Neuronal stem cell (in vitro differentiated cells): ENCODE measurements around the gene GRIFIN.

Source experiments
- DNase-seq: peaks from one replicate; pipeline ENCODE4 v3.0.0-alpha.2; 2013; ENCODE audit warnings: low spot score
- H2AFZ ChIP-seq: one replicate; pipeline ENCODE4 v1.6.1; 2013; ENCODE audit warnings: mild to moderate bottlenecking, low read length, inconsistent platforms
- H2AK5ac ChIP-seq: 2 replicates; pipeline ENCODE4 v1.6.1; 2013; ENCODE audit warnings: low read depth, mild to moderate bottlenecking, inconsistent platforms, low read length, moderate library complexity, mixed read lengths
- H2BK120ac ChIP-seq: 2 replicates; pipeline ENCODE4 v1.6.1; 2013; ENCODE audit warnings: low read depth, mild to moderate bottlenecking, inconsistent platforms, low read length, moderate library complexity, mixed read lengths
- H2BK12ac ChIP-seq: one replicate; pipeline ENCODE4 v1.6.1; 2013; ENCODE audit warnings: low read length, inconsistent platforms
- H2BK15ac ChIP-seq: 2 replicates; pipeline ENCODE4 v1.6.1; 2013; ENCODE audit warnings: mild to moderate bottlenecking, low read length, inconsistent platforms, mixed read lengths
- H2BK5ac ChIP-seq: one replicate; pipeline ENCODE4 v1.6.1; 2013; ENCODE audit warnings: inconsistent platforms, mild to moderate bottlenecking, low read length, moderate library complexity
- H3K14ac ChIP-seq: one replicate; pipeline ENCODE4 v1.6.1; 2013; ENCODE audit warnings: low read length, inconsistent platforms
- H3K18ac ChIP-seq: 2 replicates; pipeline ENCODE4 v1.6.1; 2013; ENCODE audit warnings: low read length, inconsistent platforms
- H3K23ac ChIP-seq: 2 replicates; pipeline ENCODE4 v1.6.1; 2013; ENCODE audit warnings: low read depth, mild to moderate bottlenecking, mixed read lengths, low read length, inconsistent platforms; ENCODE audit not compliant: poor library complexity
- H3K27ac ChIP-seq: replicated peaks from 3 replicates; pipeline ENCODE4 v1.5.1; 2013; ENCODE audit warnings: low read length, inconsistent platforms
- H3K27me3 ChIP-seq, 3 experiments: 2 replicates each; pipeline ENCODE4 v1.6.1; 2013; ENCODE audit warnings: low read length in 3 of 3, mild to moderate bottlenecking in 2 of 3, inconsistent platforms in 1 of 3, low read depth in 1 of 3, mixed read lengths in 1 of 3, moderate library complexity in 1 of 3; ENCODE audit not compliant: control insufficient read depth in 3 of 3, insufficient read depth in 3 of 3
- H3K36me3 ChIP-seq, 2 donors: replicated peaks in 1 of 2; 2 replicates each; pipeline ENCODE4 v1.6.1; 2013; ENCODE audit warnings: low read length in 2 of 2; ENCODE audit not compliant: control insufficient read depth in 2 of 2, insufficient read depth in 2 of 2
- H3K4ac ChIP-seq: 2 replicates; pipeline ENCODE4 v1.6.1; 2013; ENCODE audit warnings: inconsistent platforms, mild to moderate bottlenecking, low read length, moderate library complexity
- H3K4me1 ChIP-seq, 2 donors: 1 replicate in 1 of 2; 2 replicates in 1 of 2; pipeline ENCODE4 v1.6.1; 2013; ENCODE audit warnings: low read length in 2 of 2, low read depth in 1 of 2; ENCODE audit not compliant: control insufficient read depth in 2 of 2, insufficient read depth in 1 of 2
- H3K4me2 ChIP-seq: one replicate; pipeline ENCODE4 v1.6.1; 2013; ENCODE audit warnings: mild to moderate bottlenecking, low read length, inconsistent platforms; ENCODE audit not compliant: insufficient read depth, poor library complexity, severe bottlenecking
- H3K4me3 ChIP-seq, 2 donors: 2 replicates each; pipeline ENCODE4 v1.5.1; 2013; ENCODE audit warnings: low read length in 2 of 2, mild to moderate bottlenecking in 2 of 2, inconsistent platforms in 1 of 2, moderate library complexity in 1 of 2
- H3K79me1 ChIP-seq: one replicate; pipeline ENCODE4 v1.6.1; 2013; ENCODE audit warnings: low read depth, mild to moderate bottlenecking, inconsistent platforms, low read length, moderate library complexity
- H3K9ac ChIP-seq: one replicate; pipeline ENCODE4 v1.6.1; 2013; ENCODE audit warnings: mild to moderate bottlenecking, low read depth, low read length, inconsistent platforms; ENCODE audit not compliant: poor library complexity
- H3K9me3 ChIP-seq, 2 donors: replicated peaks in 1 of 2; 2 replicates each; pipeline versions ENCODE3 to v1.6.1; 2013; ENCODE audit warnings: low read length in 2 of 2, mild to moderate bottlenecking in 2 of 2, inconsistent platforms in 1 of 2, low read depth in 1 of 2, mixed read lengths in 1 of 2, moderate library complexity in 1 of 2; ENCODE audit not compliant: control insufficient read depth in 2 of 2, insufficient read depth in 1 of 2
- H4K8ac ChIP-seq: one replicate; pipeline ENCODE4 v1.6.1; 2013; ENCODE audit warnings: low read depth, mild to moderate bottlenecking, inconsistent platforms, low read length, moderate library complexity
- H4K91ac ChIP-seq: one replicate; pipeline ENCODE4 v1.6.1; 2013; ENCODE audit warnings: low read length, low read depth, mild to moderate bottlenecking, inconsistent platforms; ENCODE audit not compliant: poor library complexity
- WGBS, 2 donors: extraction: QIAGEN DNeasy Blood & Tissue Kit; methylation state at CpG; one replicate each; pipeline ENCODE4 v1.1.7; 2013; ENCODE audit warnings: missing lambda C conversion rate in 2 of 2, mixed read lengths in 1 of 2; ENCODE audit not compliant: insufficient read length in 2 of 2, insufficient replicate concordance in 1 of 2; ENCODE audit errors: extremely low coverage in 2 of 2; 5-methylcytosine and 5-hydroxymethylcytosine counted together

Gene GRIFIN

DNA sequence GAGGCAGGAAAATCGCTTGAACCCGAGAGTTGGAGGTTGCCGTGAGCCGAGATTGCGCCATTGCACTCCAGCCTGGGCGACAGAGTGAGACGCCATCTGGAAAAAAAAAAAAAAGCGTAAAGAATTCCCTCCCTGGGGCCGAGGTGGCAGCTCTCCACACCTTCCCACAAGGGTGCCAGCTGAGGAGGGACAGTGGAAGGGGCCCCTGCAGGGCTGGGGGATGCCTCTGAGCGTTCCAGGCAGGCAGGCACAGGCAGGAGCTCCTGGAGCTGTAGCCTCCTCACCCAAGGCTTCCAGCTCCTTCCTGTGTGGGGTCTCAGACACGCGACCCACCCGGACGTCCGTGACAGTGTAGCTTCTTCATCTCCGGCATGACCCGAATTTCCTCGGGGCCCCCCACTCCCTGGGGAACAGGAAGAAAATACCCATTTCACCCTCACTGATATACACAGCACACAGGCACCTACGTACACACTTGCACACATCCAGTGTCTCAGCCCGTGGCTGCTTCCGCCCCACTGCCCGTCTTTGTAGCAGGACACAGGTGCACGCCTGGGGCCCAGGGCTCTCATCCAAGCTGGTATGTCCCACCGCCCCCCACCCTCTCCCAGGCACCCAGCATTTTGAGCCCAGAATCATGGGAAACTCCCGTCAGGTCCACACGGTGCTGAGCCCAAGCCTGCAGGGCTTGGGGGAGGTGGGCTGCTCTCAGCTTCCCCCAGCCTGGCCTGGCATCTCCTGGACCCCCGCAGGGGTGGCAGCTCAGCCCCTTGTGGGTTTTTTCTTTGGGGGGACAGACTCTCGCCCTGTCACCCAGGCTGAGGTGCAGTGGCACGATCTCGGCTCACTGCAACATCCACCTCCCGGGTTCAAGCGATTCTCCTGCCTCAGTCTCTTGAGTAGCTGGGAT lies 25.7 kb downstream of the GRIFIN start:
- no peak overlapping the region for H2BK120ac ChIP-seq
- H3K18ac ChIP-seq = no peak overlapping the region
- H3K36me3 ChIP-seq = no peaks in the 10 kb centered on the region
- H2AK5ac ChIP-seq = peak overlapping the region; percentile 41
- no CpG with 5 or more reads among the region's 32 CpGs for WGBS, 2 donors
- no peak overlapping the region for H3K4ac ChIP-seq
- H2AFZ ChIP-seq = no peak overlapping the region
- no peak overlapping the region for H3K27ac ChIP-seq
- DNase-seq = no peak
- peaks cover 10% of the 10 kb centered on the region in 2 donors for H3K4me1 ChIP-seq
- H2BK12ac ChIP-seq = no peak overlapping the region
- no peak overlapping the region for H3K4me2 ChIP-seq
- no peak overlapping the region for H3K4me3 ChIP-seq
- H4K8ac ChIP-seq = no peak overlapping the region
- H3K9ac ChIP-seq = no peak overlapping the region
- H3K14ac ChIP-seq = no peak overlapping the region
- H3K9me3 ChIP-seq = no peaks in the 10 kb centered on the region
- H3K23ac ChIP-seq = peak overlapping the region; percentile 22
- H2BK5ac ChIP-seq = peak overlapping the region; percentile 24
- no peaks in the 10 kb centered on the region for H3K27me3 ChIP-seq
- H4K91ac ChIP-seq = no peak overlapping the region
- peak overlapping the region; percentile 10 for H2BK15ac ChIP-seq
- no peaks in the 10 kb centered on the region for H3K79me1 ChIP-seq

DNA sequence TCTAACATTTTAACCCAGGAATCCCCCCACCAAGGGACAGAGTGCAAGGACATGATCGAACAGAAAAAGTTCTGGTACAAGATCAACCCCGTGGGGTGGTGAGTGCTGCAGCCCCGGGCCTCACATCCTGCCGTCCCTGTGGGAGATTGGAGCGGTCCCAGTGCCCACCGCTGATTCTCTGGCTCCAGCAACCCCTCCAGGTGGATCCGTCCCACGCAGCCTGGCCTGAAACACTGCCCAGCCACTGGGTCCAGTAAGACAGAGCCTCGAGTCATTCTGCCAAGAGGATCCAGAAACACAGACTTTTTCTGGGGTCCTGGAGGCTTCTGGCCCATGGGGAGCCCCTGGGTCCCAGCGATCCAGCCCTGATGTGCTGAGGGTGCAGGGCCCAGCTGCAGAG lies 29.5 kb downstream of the GRIFIN start:
- DNase-seq = no peak
- Histone ChIP-seq H3K9ac (peak overlapping the region; percentile 9), H2BK5ac (no peak overlapping the region), H3K36me3 (no peaks in the 10 kb centered on the region), H2AFZ (no peak overlapping the region), H2BK15ac (no peak overlapping the region), H3K4ac (no peak overlapping the region), H3K27me3 (no peaks in the 10 kb centered on the region), H3K27ac (no peak overlapping the region), H3K79me1 (no peaks in the 10 kb centered on the region), H3K9me3 (no peaks in the 10 kb centered on the region), H3K18ac (peak overlapping the region; percentile 67), H2AK5ac (peak overlapping the region; percentile 89), H3K14ac (peak overlapping the region; percentile 44), H3K23ac (peak overlapping the region; percentile 16), H4K8ac (no peak overlapping the region), H4K91ac (peak overlapping the region; percentile 26), H3K4me1 (peaks cover 5% of the 10 kb centered on the region in 2 donors), H3K4me2 (no peak overlapping the region), H2BK120ac (no peak overlapping the region), H2BK12ac (no peak overlapping the region), H3K4me3 (no peak overlapping the region)
- WGBS, 2 donors = no CpG with 5 or more reads among the region's 10 CpGs

GRCh38 chr7:2445898-2446555 lies 30.2 kb downstream of the GRIFIN start:
- Histone ChIP-seq H3K4ac (no peak overlapping the region), H3K14ac (no peak overlapping the region), H2AFZ (no peak overlapping the region), H3K18ac (no peak overlapping the region), H2BK12ac (no peak overlapping the region), H3K23ac (peak overlapping the region; percentile 8), H3K36me3 (no peaks in the 10 kb centered on the region), H3K4me1 (peaks cover 0 to 2% of the 10 kb centered on the region in 2 donors), H3K79me1 (no peaks in the 10 kb centered on the region), H2BK15ac (no peak overlapping the region), H2BK120ac (no peak overlapping the region), H4K8ac (no peak overlapping the region), H4K91ac (no peak overlapping the region), H3K4me2 (no peak overlapping the region), H3K27me3 (no peaks in the 10 kb centered on the region), H2AK5ac (no peak overlapping the region), H3K9me3 (no peaks in the 10 kb centered on the region), H3K9ac (peak overlapping the region; percentile 9), H3K4me3 (no peak overlapping the region), H3K27ac (no peak overlapping the region), H2BK5ac (no peak overlapping the region)
- no CpG with 5 or more reads among the region's 21 CpGs for WGBS, 2 donors
- no peak for DNase-seq

GRCh38 chr7:2445047-2445446 lies 31.2 kb downstream of the GRIFIN start:
- no peak overlapping the region for H2AFZ ChIP-seq
- H3K4me1 ChIP-seq = peaks cover 0 to 2% of the 10 kb centered on the region in 2 donors
- H2BK120ac ChIP-seq = no peak overlapping the region
- no peak overlapping the region for H3K27ac ChIP-seq
- no peak overlapping the region for H3K9ac ChIP-seq
- no peak overlapping the region for H3K4ac ChIP-seq
- H2AK5ac ChIP-seq = no peak overlapping the region
- H3K9me3 ChIP-seq = no peaks in the 10 kb centered on the region
- H3K18ac ChIP-seq = no peak overlapping the region
- H3K4me3 ChIP-seq = no peak overlapping the region
- no peak overlapping the region for H4K91ac ChIP-seq
- H4K8ac ChIP-seq = no peak overlapping the region
- no peak overlapping the region for H2BK5ac ChIP-seq
- H3K36me3 ChIP-seq = no peaks in the 10 kb centered on the region
- H2BK12ac ChIP-seq = no peak overlapping the region
- no peak for DNase-seq
- H3K14ac ChIP-seq = no peak overlapping the region
- no peaks in the 10 kb centered on the region for H3K79me1 ChIP-seq
- no peaks in the 10 kb centered on the region for H3K27me3 ChIP-seq
- H3K4me2 ChIP-seq = no peak overlapping the region
- H2BK15ac ChIP-seq = no peak overlapping the region
- WGBS, 2 donors = no CpG with 5 or more reads among the region's 10 CpGs
- no peak overlapping the region for H3K23ac ChIP-seq
